NCI-H146 treated with DMSO at 0.1 percent for 48 hours (cell line): ENCODE data around the gene CLPSL2.

Source experiments
- DNase-seq: peaks from one replicate; lab custom pipeline; 2025; ENCODE audit not compliant: unreplicated experiment; lab: John Stamatoyannopoulos, UW

CLPSL2 gene

DNA sequence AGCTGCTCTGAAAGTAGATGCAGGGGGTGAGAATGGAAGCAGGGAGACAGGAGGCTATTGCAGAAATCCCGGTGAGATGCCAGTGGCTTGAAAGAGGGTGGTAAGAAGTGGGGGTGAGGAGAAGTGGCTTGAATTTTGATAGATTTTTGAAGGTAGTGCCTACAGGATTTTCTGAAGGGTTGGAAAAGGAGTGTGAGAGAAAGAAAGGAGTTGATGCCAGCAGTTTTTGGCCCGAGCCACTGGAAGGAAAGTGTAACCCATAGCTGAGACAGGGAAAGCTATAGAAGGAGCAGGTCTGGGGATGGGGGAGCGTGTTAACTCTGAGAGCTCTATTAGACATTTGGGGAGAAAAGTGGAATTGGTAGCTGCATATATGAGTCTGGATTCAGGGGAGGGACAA lies 29.9 kb upstream of the CLPSL2 start:
- no peak for DNase-seq

- DNase-seq: no peak
Measured at GRCh38 chr6:35747877-35748276, 28.5 kb upstream of the CLPSL2 start.

DNA sequence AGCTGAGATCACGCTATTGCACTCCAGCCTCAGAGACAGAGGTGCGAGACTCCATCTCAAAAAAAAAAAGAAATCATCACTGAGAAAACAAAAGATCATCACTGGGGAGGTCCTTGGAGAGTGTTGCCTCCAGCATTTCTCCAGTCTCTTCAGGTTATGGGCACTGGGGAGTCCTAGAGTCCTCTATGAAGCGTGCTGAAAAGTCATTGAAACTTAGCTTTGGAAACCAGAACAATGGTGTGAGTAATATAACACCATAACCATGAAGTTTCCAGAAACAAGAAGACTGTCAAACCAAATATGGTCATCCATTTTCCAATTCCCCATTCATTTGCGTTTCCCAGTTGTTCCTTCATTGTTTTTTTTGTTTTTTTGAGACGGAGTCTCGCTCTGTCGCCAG lies 25.8 kb upstream of the CLPSL2 start:
- no peak for DNase-seq

DNA sequence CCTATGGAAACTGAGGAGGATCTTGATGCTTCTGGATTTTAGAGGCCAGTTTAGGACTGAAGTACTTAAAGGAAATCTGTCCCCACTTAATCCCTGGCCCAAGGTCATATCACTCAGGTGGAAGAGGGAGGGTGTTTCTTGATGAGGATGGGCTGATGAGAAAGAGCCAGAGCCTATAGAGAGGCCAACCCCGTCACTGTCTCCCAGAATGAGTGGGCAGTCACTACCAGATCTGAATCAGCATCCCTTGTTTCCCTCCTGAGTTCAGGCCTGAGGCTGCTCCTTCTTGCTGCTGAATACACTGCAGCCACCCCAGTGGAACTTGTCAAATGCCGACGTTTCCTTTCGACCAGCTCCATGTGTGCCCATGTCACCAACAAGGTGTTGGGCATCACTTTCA lies 24.8 kb upstream of the CLPSL2 start:
- DNase-seq: no peak

DNA sequence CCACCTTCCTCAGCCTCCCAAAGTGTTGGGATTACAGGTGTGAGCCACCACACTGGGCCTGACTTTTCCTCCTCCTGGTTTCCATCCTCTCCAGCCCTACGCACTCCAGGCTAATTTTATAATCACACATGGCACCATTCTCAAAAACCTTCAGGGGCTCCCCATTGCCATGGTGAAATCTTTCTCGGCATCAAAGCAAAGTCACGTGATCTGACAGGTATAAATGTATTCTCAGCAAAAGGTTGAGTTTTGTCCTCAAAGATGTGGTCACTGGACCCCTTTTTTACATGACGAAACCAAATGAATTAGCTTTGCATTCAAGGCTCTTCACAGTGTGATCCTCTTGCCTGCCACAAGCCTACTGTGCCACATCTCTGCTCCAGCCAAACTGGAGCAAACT lies 24.1 kb upstream of the CLPSL2 start:
- DNase-seq: no peak

GRCh38 chr6:35754452-35755277 lies 21.7 kb upstream of the CLPSL2 start:
- no peak for DNase-seq

- DNase-seq: no peak
Measured at GRCh38 chr6:35755278-35755924, 21.0 kb upstream of the CLPSL2 start.

DNA sequence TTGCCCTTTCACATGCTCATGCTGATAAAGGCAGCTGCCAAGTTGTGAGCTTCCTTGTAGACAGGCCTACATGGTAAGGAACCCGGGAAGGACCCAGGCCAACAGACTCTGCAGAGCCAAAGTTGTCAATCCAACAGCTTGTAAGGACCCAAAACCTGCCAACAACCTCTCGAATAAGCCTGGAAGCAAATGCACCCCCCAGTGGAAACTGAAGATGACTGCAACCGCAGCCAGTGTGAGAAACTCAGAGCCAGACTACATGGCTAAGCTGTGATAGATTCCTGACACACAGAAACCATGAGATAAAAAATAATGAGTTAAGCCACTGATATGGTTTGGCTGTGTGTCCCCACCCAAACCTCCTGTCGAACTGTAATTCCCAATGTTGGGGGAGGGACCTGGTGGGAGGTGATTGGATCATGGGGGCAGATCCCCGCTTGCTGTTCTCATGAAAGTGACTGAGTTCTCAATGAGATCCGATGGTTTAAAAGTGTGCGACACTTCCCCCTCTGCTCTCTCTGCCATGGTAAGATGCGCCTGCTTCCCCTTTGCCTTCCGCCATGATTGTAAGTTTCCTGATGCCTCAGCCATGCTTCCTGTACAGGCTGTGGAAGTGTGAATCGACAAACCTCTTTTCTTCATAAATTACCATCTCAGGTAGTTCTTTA lies 18.8 kb upstream of the CLPSL2 start:
- DNase-seq: no peak

DNA sequence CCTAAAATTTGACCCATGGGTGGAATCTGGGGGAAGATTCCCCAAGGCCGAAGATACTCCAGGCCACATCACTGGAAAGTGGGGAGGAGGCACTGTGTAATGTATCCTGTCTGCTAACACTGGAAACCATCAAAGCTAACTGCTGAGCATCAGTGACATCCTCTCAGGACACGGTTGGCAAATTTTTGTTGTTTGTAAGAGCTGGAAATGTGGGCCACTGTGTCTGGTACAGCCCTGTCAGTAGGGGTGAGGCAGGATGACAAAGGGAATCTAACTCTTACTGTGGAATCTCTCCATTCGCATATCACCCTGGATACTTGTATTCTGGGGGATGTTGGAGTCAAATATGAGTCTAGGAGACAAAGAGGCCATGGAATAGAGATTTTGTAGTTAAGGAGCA lies 17.0 kb upstream of the CLPSL2 start:
- no peak for DNase-seq

GRCh38 chr6:35765739-35766138 lies 10.7 kb upstream of the CLPSL2 start:
- DNase-seq: no peak

DNA sequence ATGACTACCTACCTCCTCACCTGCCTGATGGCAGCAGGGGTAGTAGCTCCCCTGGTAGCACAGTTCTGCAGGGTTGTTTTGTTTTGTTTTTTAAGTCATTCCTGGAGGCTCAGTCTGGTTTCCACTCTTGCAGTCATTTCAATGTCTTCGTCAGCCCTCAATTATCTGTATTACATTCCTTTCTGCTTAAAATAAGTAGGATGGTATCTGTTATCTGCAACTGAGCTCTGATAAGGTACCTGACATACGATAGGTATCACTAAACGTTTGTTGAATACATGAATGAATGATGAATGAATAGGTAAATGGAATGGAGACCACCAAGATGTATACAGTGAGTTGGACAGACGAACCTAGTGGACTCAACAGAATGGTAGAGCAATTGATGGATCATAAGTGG lies 7.2 kb upstream of the CLPSL2 start:
- no peak for DNase-seq

GRCh38 chr6:35771343-35771627 lies 5.1 kb upstream of the CLPSL2 start:
- DNase-seq: no peak

DNA sequence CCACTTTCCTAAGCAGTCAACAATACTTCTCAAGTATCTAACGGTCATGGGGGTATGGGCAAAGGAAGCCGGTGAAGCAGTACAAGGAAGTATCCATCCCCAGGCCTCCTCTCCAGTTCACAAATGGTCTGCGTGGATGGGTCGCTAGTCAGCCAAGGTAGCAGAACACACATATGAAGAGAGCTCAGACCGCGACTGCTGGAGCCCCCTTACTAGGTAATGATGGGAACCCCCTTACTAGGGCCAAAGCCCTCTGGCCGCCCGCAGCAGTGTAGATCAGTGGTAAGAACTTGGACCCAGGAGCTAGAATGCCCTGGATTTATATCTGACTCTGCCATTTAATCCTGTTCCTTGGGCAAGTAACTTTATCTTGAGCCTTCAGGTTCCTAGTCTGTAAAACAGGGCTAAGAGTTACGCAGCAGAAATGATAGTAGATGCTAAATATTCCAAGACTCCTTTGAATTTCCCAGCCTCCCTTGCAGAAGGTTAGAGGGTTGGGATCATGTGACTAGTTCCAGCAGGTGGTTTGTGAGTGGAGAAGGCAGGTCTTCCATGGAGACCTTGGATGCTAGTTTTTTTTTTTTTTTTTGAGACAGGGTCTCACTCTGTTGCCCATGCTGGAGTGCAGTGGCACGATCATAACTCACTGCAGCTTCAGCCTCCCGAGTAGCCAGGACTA lies 2.1 kb upstream of the CLPSL2 start:
- DNase-seq: no peak

- no peak for DNase-seq
Measured at GRCh38 chr6:35775031-35775430, 1.4 kb upstream of the CLPSL2 start.

DNA sequence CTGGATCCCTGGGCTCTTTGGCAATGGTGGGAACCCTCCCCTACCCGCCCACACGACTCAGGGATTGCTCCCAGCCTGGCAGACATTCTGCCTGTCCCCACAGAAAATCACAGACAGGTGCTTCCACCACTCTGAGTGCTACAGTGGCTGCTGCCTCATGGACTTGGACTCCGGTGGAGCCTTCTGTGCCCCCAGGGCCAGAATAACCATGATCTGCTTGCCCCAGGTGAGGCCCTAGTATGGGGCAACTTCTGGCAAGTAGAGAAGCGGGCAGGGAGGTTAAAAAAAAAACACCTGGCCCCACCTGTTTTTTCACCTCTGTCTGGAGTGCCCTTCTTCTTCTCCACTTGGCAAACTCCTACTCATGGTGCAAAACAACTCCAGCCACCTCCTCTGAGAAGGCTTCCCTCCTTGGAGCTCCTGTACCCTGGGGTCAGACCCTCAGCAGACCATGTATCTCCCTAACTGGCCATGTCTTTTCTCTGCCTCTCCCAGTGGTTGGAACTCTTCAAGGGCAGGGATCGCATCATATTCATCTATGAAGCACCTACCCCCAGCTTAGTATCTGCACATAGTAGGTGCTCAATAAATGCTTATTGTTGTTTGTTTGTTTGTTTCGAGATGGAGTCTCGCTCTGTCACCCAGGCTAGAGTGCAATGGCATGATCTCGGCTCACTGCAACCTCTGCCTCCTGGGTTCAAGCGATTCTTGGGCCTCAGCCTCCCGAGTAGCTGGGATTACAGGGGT lies 1.1 kb downstream of the CLPSL2 start:
- no peak for DNase-seq

DNA sequence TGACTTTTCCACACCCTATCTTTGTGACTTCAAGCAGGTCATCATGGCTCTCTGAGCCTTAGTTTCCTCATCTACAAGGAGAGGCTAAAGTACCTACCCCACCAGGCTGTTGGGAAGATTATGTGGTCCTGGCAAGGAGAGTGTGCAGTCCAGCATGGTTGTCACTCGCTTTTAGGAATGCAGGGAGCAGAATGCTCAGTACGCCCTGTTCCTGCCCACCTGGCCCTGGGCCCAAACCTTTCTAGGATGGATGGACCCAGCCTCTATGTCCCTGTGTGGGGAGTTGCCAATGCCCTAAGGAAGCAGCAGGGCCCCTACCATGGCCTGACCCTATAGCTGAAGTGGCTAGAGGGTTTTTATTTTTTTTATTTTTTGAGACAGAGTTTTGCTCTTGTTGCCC lies 2.0 kb downstream of the CLPSL2 start:
- DNase-seq: no peak

DNA sequence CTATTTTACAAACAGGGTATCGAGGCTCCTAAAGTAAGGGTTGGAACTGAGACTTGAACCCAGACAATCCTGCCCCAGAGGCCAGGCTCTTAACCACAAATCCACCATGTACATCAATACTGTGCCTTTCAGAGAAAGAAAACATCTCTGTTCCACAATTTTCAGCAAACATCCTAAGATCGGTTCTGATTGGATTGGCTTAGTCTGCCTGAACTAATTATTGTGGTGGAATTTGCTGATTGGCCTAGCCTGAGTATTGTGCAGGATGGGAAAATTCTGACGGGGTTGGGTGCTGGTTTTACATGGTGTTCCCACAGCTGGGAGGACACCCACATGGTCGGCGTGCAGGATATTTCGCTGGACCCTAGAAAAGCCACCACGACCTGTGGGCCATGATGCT lies 4.3 kb downstream of the CLPSL2 start, which contains the start of gene CLPSL1:
CLPSL1 (plus strand) TSS at position 301 of the 400 bp plus-strand sequence; CDS start at position 393, 92 bp downstream.
- no peak for DNase-seq

- DNase-seq: no peak
Measured at GRCh38 chr6:35781290-35781689, 4.9 kb downstream of the CLPSL2 start.

GRCh38 chr6:35782424-35782823 lies 6.0 kb downstream of the CLPSL2 start:
- peak; percentile 57 for DNase-seq

DNA sequence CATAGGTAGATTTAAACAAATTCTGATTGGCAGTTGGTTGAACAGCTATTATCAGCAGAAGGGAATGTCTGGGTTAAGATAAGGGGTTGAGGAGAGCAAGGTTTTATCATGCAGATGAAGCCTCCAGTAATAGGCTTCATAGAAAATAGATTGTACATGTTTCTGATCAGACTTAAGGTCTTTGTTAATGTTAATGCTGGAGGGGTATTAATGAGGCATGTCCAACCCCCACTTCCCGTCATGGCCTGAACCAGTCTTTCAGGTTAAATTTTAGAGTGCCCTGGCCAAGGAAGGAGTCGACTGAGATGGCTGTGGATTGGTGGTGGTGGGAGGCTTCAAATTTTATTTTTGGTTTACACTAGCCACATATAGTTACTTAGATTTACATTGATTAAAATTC lies 7.8 kb downstream of the CLPSL2 start:
- DNase-seq: no peak

- DNase-seq: no peak
Measured at GRCh38 chr6:35786272-35786671, 9.9 kb downstream of the CLPSL2 start.
